Activated T-cell treated with anti-CD3 and anti-CD28 coated beads for 1 hour (primary cell): ENCODE results near the gene TPP2.

Source experiments
- DNase-seq: peaks from one replicate; pipeline ENCODE4 v3.0.0-alpha.2; 2020; ENCODE audit warnings: low read depth

TPP2 gene

GRCh38 chr13:102694937-102695336, 98.2 kb downstream of the TPP2 start, which contains the start of gene METTL21C:
TSS of gene METTL21C (minus strand) at chr13:102695044. CDS start at chr13:102694498, 546 bp downstream.
- no peak for DNase-seq

GRCh38 chr13:102696465-102696864, 99.7 kb downstream of the TPP2 start:
- no peak for DNase-seq

- no peak for DNase-seq
Measured at GRCh38 chr13:102697264-102697663, 100.5 kb downstream of the TPP2 start.

- DNase-seq, result no peak
Measured at GRCh38 chr13:102697929-102698648, 101.3 kb downstream of the TPP2 start.

GRCh38 chr13:102698649-102698980, 101.8 kb downstream of the TPP2 start:
- DNase-seq, result no peak

- DNase-seq, result no peak
Measured at GRCh38 chr13:102699504-102699903, 102.7 kb downstream of the TPP2 start.

GRCh38 chr13:102700088-102701031, 103.6 kb downstream of the TPP2 start:
- no peak for DNase-seq

- DNase-seq, result no peak
Measured at GRCh38 chr13:102701331-102701730, 104.5 kb downstream of the TPP2 start.

GRCh38 chr13:102702965-102703725, 106.4 kb downstream of the TPP2 start:
- DNase-seq, result no peak

GRCh38 chr13:102703726-102704035, 106.9 kb downstream of the TPP2 start:
- no peak for DNase-seq

GRCh38 chr13:102704238-102705058, 107.7 kb downstream of the TPP2 start:
- no peak for DNase-seq

GRCh38 chr13:102707467-102707866, 110.7 kb downstream of the TPP2 start:
- no peak for DNase-seq

- DNase-seq, result no peak
Measured at GRCh38 chr13:102708211-102708610, 111.4 kb downstream of the TPP2 start.

GRCh38 chr13:102708991-102709390, 112.2 kb downstream of the TPP2 start:
- DNase-seq, result no peak

- DNase-seq, result no peak
Measured at GRCh38 chr13:102709536-102709935, 112.8 kb downstream of the TPP2 start.

- no peak for DNase-seq
Measured at GRCh38 chr13:102710261-102710679, 113.5 kb downstream of the TPP2 start.

GRCh38 chr13:102715447-102715846, 118.7 kb downstream of the TPP2 start:
- DNase-seq, result no peak

GRCh38 chr13:102718746-102719145, 122.0 kb downstream of the TPP2 start:
- no peak for DNase-seq

GRCh38 chr13:102721800-102722231, 125.0 kb downstream of the TPP2 start:
- no peak for DNase-seq

GRCh38 chr13:102724923-102725322, 128.1 kb downstream of the TPP2 start:
- DNase-seq, result no peak

GRCh38 chr13:102726430-102726829, 129.6 kb downstream of the TPP2 start:
- no peak for DNase-seq
